HepG2 (cell line): Measurements from ENCODE around the gene MRPL30. TPM values are rescaled to one million over a fixed set of nuclear protein-coding genes. Genes with fewer than 3 reads are reported as not detected.

Experiments
- CCDC6 ChIP-seq: sonication (generic); formaldehyde crosslinking; IDR thresholded peaks from 2 replicates; pipeline ENCODE4 v1.8.1; 2022; ENCODE audit warnings: mild to moderate bottlenecking, missing genetic modification reagents, moderate library complexity
- KAT8 ChIP-seq: IDR thresholded peaks from 2 replicates; pipeline ENCODE4 v1.6.1; 2016; ENCODE audit warnings: missing genetic modification reagents, missing compliant biosample characterization
- KLF6 ChIP-seq: IDR thresholded peaks from 2 replicates; pipeline ENCODE4 v1.8.0; 2016; ENCODE audit warnings: missing biosample characterization, missing genetic modification reagents
- MTA1 ChIP-seq: sonication (generic); formaldehyde crosslinking; IDR thresholded peaks from 2 replicates; pipeline ENCODE4 v1.4.0; 2020; ENCODE audit warnings: missing genetic modification reagents, mild to moderate bottlenecking, borderline replicate concordance
- MZF1 ChIP-seq: sonication (generic); formaldehyde crosslinking; IDR thresholded peaks from 2 replicates; pipeline ENCODE4 v1.8.1; 2023; ENCODE audit warnings: mild to moderate bottlenecking, missing genetic modification reagents, borderline replicate concordance
- NCOA2 ChIP-seq: sonication (generic); formaldehyde crosslinking; IDR thresholded peaks from 2 replicates; pipeline ENCODE4 v1.8.0; 2022; ENCODE audit warnings: inconsistent platforms
- RORA ChIP-seq: sonication (generic); formaldehyde crosslinking; IDR thresholded peaks from 2 replicates; pipeline ENCODE4 v1.5.0; 2020; ENCODE audit warnings: mild to moderate bottlenecking, missing genetic modification reagents, moderate library complexity
- SIX4 ChIP-seq: sonication (generic); formaldehyde crosslinking; IDR thresholded peaks from 2 replicates; pipeline ENCODE4 v1.4.0; 2020; ENCODE audit warnings: missing genetic modification reagents
- SP2 ChIP-seq: sonication (generic); formaldehyde crosslinking; IDR thresholded peaks from 2 replicates; pipeline ENCODE4 v1.5.1; 2020; ENCODE audit warnings: mild to moderate bottlenecking, missing genetic modification reagents
- UBTF ChIP-seq: sonication (generic); formaldehyde crosslinking; IDR thresholded peaks from 2 replicates; pipeline ENCODE4 v1.4.0; 2020; ENCODE audit warnings: mild to moderate bottlenecking, missing genetic modification reagents
- ZNF33A ChIP-seq: sonication (generic); formaldehyde crosslinking; IDR thresholded peaks from 2 replicates; pipeline ENCODE4 v1.5.1; 2020; ENCODE audit warnings: missing genetic modification reagents, mild to moderate bottlenecking, moderate library complexity, borderline replicate concordance
- ZNF501 ChIP-seq: sonication (generic); formaldehyde crosslinking; IDR thresholded peaks from 2 replicates; pipeline ENCODE4 v1.5.1; 2020; ENCODE audit warnings: mild to moderate bottlenecking, moderate library complexity, missing genetic modification reagents
- ZNF629 ChIP-seq: sonication (generic); formaldehyde crosslinking; conservative IDR thresholded peaks from 2 replicates; pipeline ENCODE4 v1.5.0; 2020; ENCODE audit warnings: missing genetic modification reagents
- ZNF710 ChIP-seq: sonication (generic); formaldehyde crosslinking; IDR thresholded peaks from 2 replicates; pipeline ENCODE4 v1.5.0; 2020; ENCODE audit warnings: mild to moderate bottlenecking, missing genetic modification reagents, borderline replicate concordance
- ZSCAN20 ChIP-seq: sonication (generic); formaldehyde crosslinking; IDR thresholded peaks from 2 replicates; pipeline ENCODE4 v1.4.0; 2020; ENCODE audit warnings: missing genetic modification reagents, mild to moderate bottlenecking, borderline replicate concordance
- ZSCAN31 ChIP-seq: sonication (generic); formaldehyde crosslinking; IDR thresholded peaks from 2 replicates; pipeline ENCODE4 v1.5.0; 2020; ENCODE audit warnings: low read depth, mild to moderate bottlenecking, missing genetic modification reagents
- polyA plus RNA-seq, 8 experiments: library from polyadenylated mRNA; depleted of rRNA in 3 of 8; stranded (reverse) in 7 of 8; unstranded in 1 of 8; fragments of >200 nt; fragmentation: Illumina TruSeq in 4 of 8; extraction: Trizol in 4 of 8; gene quantifications; 2 replicates each; pipeline versions ENCODE4 v1.2.1 to v1.2.3, GENCODE V29; 2011 to 2016; ENCODE audit warnings: low read depth in 4 of 8, missing spikeins in 1 of 8, mixed read lengths in 1 of 8; ENCODE audit not compliant: insufficient read depth in 1 of 8
- total RNA-seq, 5 experiments: library from RNA; depleted of rRNA; stranded (reverse); fragments of >200 nt; fragmentation: Illumina TruSeq; extraction: Trizol; gene quantifications; 2 replicates each; pipeline ENCODE4 v1.2.3, GENCODE V29; 2016; ENCODE audit warnings: low read depth in 1 of 5
- TF ChIP-seq, protein P1 (sequence below): sonication (generic); formaldehyde crosslinking; IDR thresholded peaks from 2 replicates; pipeline ENCODE4 v1.5.1; 2020; ENCODE audit warnings: mild to moderate bottlenecking, missing genetic modification reagents, borderline replicate concordance

MRPL30 gene
- total and polyA plus RNA-seq, 2 of the 13 experiments (the other 11 are each of a cell fraction or from before 2014, with no cell fraction given), result 30.2 to 75.3 TPM

- TF ChIP-seq UBTF (CRISPR knock-in tag) (peak; percentile 90), ZNF501 (peak; percentile 100), ZSCAN31 (CRISPR knock-in tag) (peak; percentile 99), SIX4 (CRISPR knock-in tag) (peak; percentile 82), SP2 (CRISPR knock-in tag) (peak; percentile 66), ZSCAN20 (CRISPR knock-in tag) (peak; percentile 87), MZF1 (CRISPR knock-in tag) (no peak; the same call in 1 of the 2 replicates), NCOA2 (peak; percentile 78), CCDC6 (CRISPR knock-in tag) (peak; percentile 85; the same call in 1 of the 2 replicates), KAT8 (CRISPR knock-in tag) (peak; percentile 98), RORA (no peak), KLF6 (CRISPR knock-in tag) (peak; percentile 97), MTA1 (CRISPR knock-in tag) (peak; percentile 98; the same call in 1 of the 2 replicates), ZNF710 (CRISPR knock-in tag) (0 out of 2 replicates have a peak, but pooled peaks have one; percentile 34), ZNF33A (0 out of 2 replicates have a peak, but pooled peaks have one; percentile 36), ZNF629 (CRISPR knock-in tag) (peak; percentile 52)
- TF ChIP-seq, protein P1, sequence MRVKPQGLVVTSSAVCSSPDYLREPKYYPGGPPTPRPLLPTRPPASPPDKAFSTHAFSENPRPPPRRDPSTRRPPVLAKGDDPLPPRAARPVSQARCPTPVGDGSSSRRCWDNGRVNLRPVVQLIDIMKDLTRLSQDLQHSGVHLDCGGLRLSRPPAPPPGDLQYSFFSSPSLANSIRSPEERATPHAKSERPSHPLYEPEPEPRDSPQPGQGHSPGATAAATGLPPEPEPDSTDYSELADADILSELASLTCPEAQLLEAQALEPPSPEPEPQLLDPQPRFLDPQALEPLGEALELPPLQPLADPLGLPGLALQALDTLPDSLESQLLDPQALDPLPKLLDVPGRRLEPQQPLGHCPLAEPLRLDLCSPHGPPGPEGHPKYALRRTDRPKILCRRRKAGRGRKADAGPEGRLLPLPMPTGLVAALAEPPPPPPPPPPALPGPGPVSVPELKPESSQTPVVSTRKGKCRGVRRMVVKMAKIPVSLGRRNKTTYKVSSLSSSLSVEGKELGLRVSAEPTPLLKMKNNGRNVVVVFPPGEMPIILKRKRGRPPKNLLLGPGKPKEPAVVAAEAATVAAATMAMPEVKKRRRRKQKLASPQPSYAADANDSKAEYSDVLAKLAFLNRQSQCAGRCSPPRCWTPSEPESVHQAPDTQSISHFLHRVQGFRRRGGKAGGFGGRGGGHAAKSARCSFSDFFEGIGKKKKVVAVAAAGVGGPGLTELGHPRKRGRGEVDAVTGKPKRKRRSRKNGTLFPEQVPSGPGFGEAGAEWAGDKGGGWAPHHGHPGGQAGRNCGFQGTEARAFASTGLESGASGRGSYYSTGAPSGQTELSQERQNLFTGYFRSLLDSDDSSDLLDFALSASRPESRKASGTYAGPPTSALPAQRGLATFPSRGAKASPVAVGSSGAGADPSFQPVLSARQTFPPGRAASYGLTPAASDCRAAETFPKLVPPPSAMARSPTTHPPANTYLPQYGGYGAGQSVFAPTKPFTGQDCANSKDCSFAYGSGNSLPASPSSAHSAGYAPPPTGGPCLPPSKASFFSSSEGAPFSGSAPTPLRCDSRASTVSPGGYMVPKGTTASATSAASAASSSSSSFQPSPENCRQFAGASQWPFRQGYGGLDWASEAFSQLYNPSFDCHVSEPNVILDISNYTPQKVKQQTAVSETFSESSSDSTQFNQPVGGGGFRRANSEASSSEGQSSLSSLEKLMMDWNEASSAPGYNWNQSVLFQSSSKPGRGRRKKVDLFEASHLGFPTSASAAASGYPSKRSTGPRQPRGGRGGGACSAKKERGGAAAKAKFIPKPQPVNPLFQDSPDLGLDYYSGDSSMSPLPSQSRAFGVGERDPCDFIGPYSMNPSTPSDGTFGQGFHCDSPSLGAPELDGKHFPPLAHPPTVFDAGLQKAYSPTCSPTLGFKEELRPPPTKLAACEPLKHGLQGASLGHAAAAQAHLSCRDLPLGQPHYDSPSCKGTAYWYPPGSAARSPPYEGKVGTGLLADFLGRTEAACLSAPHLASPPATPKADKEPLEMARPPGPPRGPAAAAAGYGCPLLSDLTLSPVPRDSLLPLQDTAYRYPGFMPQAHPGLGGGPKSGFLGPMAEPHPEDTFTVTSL (CRISPR knock-in tag), result peak; percentile 64; the same call in 1 of the 2 replicates
Observed at GRCh38 chr2:99154643-99155536, 26.1 kb upstream of the MRPL30 start, which contains the start of the genes LIPT1 and TSGA10 (continued).
